Globus pallidus (tissue), 1 donor: ENCODE data around the gene SRGAP2C.
"Not testable (repeated sequence)": the region's sequence is repeated elsewhere in the genome, so short reads cannot be mapped to it uniquely, and the experiment has no call there.

ENCODE experiments used
- DNase-seq: peaks from one replicate; pipeline ENCODE4 v3.0.0-alpha.2; 2015; ENCODE audit warnings: low spot score

Gene SRGAP2C

GRCh38 chr1:121423956-121424355 is 239.2 kb downstream of the SRGAP2C start:
- not testable (repeated sequence) for DNase-seq

DNA sequence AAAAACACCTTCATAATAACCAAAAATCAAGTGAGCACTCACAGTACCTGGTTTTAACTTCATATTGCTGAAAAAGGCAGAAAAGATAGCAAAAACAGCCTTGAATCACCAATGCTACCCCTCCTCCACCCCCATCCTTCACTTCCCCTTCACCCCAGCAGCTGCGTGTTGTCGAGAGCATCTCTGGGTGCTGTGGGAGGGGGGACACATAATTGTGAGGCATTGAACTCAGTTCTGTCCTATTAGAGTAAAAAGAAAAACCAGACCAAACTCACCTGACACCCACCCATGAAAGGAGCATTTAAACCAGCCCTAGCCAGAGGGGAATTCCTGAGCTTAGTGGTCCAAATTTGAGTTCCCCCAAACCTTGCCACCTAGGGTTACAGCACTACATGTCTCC is 248.7 kb downstream of the SRGAP2C start:
- DNase-seq: not testable (repeated sequence)

GRCh38 chr1:121438862-121439261 is 254.1 kb downstream of the SRGAP2C start:
- DNase-seq: not testable (repeated sequence)

GRCh38 chr1:121440993-121441392 is 256.2 kb downstream of the SRGAP2C start:
- DNase-seq: no peak
